Measurements from ENCODE around the gene FOXF2.

Gene FOXF2

DNA sequence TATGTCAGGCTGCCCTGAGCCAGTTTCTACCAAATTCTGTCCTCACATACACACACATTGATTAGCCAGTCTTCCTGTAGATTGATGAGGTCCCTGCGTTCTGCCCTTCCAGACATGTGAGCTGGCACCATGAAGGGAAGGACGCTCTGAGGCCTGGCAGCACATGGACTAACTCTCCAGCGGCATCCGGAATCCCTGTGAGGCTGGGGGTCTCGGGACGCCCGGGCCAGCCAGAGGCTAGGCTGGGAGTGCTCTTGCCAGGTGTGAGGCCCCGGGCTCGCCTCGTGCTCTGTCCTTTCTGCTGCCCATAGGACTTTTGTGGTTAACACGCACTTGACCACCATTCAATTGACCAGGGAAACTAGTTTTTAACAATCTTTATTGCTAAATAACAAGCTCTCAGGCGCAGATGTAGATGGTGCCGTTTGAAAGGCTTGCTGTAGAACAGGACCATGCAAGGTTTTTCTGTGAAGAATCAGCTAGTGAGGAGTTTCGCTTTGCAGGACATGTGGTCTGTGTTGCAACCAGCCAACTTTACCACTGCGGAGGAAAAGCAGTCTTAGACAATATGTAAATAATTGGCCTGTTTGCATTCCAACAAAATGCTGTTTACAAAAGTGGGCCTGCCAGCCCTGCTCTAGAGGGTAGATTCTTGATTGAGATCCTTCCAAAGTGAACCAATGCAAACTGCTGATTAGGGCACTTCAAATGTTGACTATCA is 29.3 kb downstream of the FOXF2 start:
- Histone ChIP-seq H3K9me3 (ENCODE audit: control insufficient read depth, low read length) (peaks cover 15% of the 10 kb centered on the region), H3K27me3 (replicated peaks; ENCODE audit: control insufficient read depth, insufficient read depth, low read length) (peaks cover 11% of the 10 kb centered on the region), H3K4me1 (ENCODE audit: control insufficient read depth, insufficient read depth, low read length) (peaks cover 3% of the 10 kb centered on the region), H3K4me3 (ENCODE audit: low read length) (no peak overlapping the region), H3K36me3 (ENCODE audit: control insufficient read depth, insufficient read depth, low read length, severe bottlenecking) (no peaks in the 10 kb centered on the region), H3K9ac (ENCODE audit: low read length) (no peak overlapping the region)
- DNase-seq (ENCODE audit: low read depth), result peak; percentile 49

DNA sequence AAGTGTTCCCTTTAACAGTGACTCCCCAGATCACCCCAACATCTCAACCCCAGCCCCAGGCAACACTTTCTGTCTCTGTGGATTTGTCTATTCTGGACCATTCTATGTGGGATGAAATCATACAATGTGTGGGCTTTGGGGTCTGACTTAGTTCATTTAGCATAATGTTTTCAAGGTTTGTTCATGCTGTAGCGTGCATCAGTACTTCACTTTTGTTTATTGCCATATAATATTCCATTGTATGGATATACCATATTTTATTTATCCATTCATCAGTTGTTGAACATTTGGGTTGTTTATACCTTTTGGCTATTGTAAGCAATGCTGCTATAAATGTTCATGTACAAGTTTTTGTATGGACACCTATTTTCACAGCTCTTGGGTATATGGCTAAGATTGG is 31.0 kb downstream of the FOXF2 start:
- Histone ChIP-seq H3K9ac (ENCODE audit: low read length) (no peak overlapping the region), H3K27me3 (replicated peaks; ENCODE audit: control insufficient read depth, insufficient read depth, low read length) (peaks cover 7% of the 10 kb centered on the region), H3K9me3 (ENCODE audit: control insufficient read depth, low read length) (peaks cover 15% of the 10 kb centered on the region), H3K4me1 (ENCODE audit: control insufficient read depth, insufficient read depth, low read length) (peaks cover 6% of the 10 kb centered on the region), H3K36me3 (ENCODE audit: control insufficient read depth, insufficient read depth, low read length, severe bottlenecking) (no peaks in the 10 kb centered on the region), H3K4me3 (ENCODE audit: low read length) (no peak overlapping the region)
- no peak for DNase-seq (ENCODE audit: low read depth)

DNA sequence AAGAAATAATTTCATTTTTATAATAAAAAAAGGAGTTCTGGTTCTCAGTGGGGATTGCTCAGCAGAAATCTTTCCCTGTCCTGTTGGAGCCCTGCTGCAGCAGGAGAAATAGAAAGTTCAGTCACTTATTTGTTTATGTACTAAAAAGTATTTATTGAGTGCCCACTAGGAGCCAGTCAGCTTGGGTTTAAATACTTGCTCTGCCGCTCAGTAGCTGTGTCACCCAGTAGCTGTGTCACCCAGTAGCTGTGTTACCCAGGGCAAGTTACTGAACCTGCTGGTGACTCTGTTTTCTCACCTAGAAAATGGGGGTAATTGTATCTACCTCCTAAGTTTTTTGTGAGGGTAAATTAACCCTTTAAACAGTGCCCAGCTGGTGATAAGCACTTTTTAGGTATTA is 32.9 kb downstream of the FOXF2 start:
- H3K4me3 ChIP-seq (ENCODE audit: low read length), result no peak overlapping the region
- no peaks in the 10 kb centered on the region for H3K36me3 ChIP-seq (ENCODE audit: control insufficient read depth, insufficient read depth, low read length, severe bottlenecking)
- peaks cover 6% of the 10 kb centered on the region for H3K4me1 ChIP-seq (ENCODE audit: control insufficient read depth, insufficient read depth, low read length)

DNA sequence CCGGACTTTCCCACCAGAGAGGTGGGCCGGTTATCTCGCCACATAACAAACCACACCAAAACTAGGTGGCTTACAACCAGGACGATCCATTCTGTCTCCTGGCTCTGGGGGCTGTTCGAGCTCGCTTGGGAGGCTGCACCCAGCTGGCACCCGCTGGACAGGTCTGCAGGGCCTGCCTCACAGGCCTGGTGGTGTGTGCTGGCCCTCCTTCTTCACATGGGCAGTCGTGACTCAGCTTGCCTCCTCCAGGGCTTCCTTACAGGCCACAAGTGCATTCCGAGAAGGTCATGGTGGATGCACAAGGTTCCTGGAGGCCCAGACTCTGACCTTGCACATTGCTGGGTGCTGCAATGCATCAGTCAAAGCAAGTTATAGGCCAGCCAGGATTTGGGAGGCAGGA is 34.2 kb downstream of the FOXF2 start:
- H3K9me3 ChIP-seq (ENCODE audit: control insufficient read depth, low read length), result peaks cover 15% of the 10 kb centered on the region
- H3K4me3 ChIP-seq (ENCODE audit: low read length), result no peak overlapping the region
- no peak overlapping the region for H3K9ac ChIP-seq (ENCODE audit: low read length)
- DNase-seq (ENCODE audit: low read depth), result peak; percentile 19
- peaks cover 6% of the 10 kb centered on the region for H3K4me1 ChIP-seq (ENCODE audit: control insufficient read depth, insufficient read depth, low read length)
- H3K27me3 ChIP-seq (replicated peaks; ENCODE audit: control insufficient read depth, insufficient read depth, low read length), result peaks cover 8% of the 10 kb centered on the region
- no peaks in the 10 kb centered on the region for H3K36me3 ChIP-seq (ENCODE audit: control insufficient read depth, insufficient read depth, low read length, severe bottlenecking)

More for the DNA sequence above, 32.9 kb downstream of the FOXF2 start:
- peaks cover 15% of the 10 kb centered on the region for H3K9me3 ChIP-seq (ENCODE audit: control insufficient read depth, low read length)
- DNase-seq (ENCODE audit: low read depth), result no peak
- H3K9ac ChIP-seq (ENCODE audit: low read length), result no peak overlapping the region
- H3K27me3 ChIP-seq (replicated peaks; ENCODE audit: control insufficient read depth, insufficient read depth, low read length), result peaks cover 8% of the 10 kb centered on the region

DNA sequence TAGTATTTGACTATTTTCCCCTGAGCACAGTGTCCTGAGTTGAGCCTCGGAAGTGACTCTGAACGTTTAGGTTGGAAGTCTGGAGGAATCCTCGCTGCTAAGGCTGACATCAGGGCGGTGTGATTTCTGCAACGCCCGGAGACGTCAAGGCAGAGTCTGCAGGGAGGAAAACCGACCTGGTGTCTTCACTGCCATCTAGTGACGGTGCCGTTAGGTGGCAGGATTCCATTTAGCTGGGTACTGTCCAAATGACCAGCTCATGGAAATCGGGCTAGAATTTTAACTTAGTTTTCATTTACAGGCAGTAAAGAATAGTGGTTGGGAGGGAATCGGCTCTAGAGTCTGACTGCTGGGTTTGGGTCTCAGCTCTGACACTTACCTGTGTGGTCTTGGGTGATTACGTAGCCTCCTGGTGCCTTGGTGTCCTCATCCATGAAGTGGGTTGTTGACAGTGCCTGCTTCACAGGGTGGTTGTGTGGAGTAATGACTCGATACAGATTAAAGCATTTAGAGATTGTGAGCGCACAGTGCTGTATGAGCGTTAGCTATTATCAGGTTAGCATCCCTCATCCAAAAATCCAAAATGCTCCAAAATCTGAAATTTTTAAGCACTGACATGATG is 35.0 kb downstream of the FOXF2 start:
- Histone ChIP-seq H3K9me3 (ENCODE audit: control insufficient read depth, low read length) (peaks cover 15% of the 10 kb centered on the region), H3K9ac (ENCODE audit: low read length) (no peak overlapping the region), H3K4me1 (ENCODE audit: control insufficient read depth, insufficient read depth, low read length) (peaks cover 4% of the 10 kb centered on the region), H3K27me3 (replicated peaks; ENCODE audit: control insufficient read depth, insufficient read depth, low read length) (peaks cover 8% of the 10 kb centered on the region), H3K4me3 (ENCODE audit: low read length) (no peak overlapping the region), H3K36me3 (ENCODE audit: control insufficient read depth, insufficient read depth, low read length, severe bottlenecking) (no peaks in the 10 kb centered on the region)
- peak; percentile 87 for DNase-seq (ENCODE audit: low read depth)

DNA sequence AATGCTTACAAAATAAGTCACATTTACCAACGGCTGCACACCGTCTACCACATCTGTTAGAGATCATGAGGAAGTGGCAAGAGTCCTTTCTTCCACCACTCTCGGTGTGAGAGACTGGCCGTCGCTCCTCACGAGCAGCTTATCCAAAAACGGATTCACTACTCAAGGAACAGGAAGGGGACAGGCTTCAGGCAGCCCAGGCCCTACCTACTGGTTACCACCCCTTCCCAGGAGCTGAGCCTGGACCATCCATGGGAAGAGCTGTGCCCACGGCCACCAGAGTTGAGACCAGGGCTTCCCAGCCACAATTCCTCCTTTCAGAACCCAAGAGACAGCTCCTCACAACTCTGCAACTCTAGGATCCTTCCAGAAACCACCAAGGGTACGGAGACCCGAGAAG is 37.0 kb downstream of the FOXF2 start:
- no peaks in the 10 kb centered on the region for H3K36me3 ChIP-seq (ENCODE audit: control insufficient read depth, insufficient read depth, low read length, severe bottlenecking)
- H3K9ac ChIP-seq (ENCODE audit: low read length), result no peak overlapping the region
- peaks cover 8% of the 10 kb centered on the region for H3K27me3 ChIP-seq (replicated peaks; ENCODE audit: control insufficient read depth, insufficient read depth, low read length)
- no peak for DNase-seq (ENCODE audit: low read depth)
- peaks cover 1% of the 10 kb centered on the region for H3K9me3 ChIP-seq (ENCODE audit: control insufficient read depth, low read length)
- peaks cover 4% of the 10 kb centered on the region for H3K4me1 ChIP-seq (ENCODE audit: control insufficient read depth, insufficient read depth, low read length)
- no peak overlapping the region for H3K4me3 ChIP-seq (ENCODE audit: low read length)

DNA sequence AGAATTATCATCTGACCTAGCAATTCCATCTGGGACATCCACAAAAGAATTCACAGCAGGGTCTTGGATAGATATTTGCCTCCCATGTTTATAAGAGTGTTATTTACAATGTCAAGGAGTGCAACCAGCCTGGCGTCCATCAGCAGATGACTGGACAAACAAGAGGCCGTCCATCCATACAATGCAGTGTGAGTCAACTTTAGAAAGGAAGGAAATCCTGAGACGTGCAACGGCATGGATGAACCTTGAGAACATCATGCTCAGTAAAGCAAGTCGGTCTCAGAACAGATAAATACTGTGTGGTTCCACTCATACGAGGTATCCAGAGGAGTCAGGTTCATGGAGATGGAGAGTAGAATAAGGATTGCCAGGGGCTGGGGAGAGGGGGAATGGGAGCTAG is 46.4 kb downstream of the FOXF2 start:
- H3K9ac ChIP-seq (ENCODE audit: low read length), result no peak overlapping the region
- H3K36me3 ChIP-seq (ENCODE audit: control insufficient read depth, insufficient read depth, low read length, severe bottlenecking), result no peaks in the 10 kb centered on the region
- DNase-seq (ENCODE audit: low read depth), result no peak
- peaks cover 11% of the 10 kb centered on the region for H3K27me3 ChIP-seq (replicated peaks; ENCODE audit: control insufficient read depth, insufficient read depth, low read length)
- H3K4me3 ChIP-seq (ENCODE audit: low read length), result no peak overlapping the region
- H3K9me3 ChIP-seq (ENCODE audit: control insufficient read depth, low read length), result no peaks in the 10 kb centered on the region
- peaks cover 4% of the 10 kb centered on the region for H3K4me1 ChIP-seq (ENCODE audit: control insufficient read depth, insufficient read depth, low read length)

DNA sequence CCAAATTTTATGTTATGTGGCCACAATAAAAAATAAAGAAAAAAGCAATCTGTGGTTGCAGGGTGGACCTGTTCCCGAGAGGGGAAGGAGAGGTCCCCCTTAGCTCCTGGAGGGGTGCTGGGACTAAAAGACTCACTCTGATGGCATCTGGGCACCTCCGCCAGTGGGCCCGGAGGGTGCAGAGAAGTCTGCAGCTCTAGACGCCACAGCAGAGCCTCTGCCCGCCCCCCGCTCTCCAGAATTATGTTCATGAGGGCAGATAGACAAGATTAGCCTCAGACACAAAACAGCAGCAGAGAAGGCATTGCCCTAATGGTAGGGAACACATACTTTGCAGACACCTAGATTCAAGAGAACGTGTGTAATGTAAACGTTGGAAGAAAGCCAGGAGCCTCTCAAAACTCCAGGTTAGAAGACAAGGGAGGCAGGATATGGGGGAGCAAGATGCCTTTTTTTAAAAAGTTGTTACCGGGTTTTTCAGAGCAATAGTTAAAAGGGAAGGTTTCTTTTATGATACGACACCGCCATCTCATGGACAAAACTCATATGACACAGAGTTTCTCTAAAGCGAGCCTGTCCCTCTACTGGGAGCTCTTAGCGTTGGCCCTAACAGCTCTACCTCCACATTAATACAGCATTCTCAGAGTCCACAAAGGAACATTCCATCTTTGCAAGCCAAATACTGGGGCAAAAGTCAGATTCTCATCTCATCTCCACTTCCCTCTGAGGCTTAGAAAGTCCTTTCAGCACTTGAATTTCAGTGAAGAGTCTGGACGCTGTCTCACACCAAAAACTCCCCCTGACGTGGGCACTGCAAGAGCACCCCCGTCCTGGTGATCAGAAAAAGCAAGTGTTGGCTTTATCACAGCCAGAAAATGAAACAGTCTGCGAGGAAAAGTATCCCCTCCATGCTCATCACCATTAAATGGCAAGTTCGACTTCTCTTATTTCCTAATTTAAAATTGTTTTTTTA is 47.2 kb downstream of the FOXF2 start:
- Histone ChIP-seq H3K36me3 (ENCODE audit: control insufficient read depth, insufficient read depth, low read length, severe bottlenecking) (no peaks in the 10 kb centered on the region), H3K4me1 (ENCODE audit: control insufficient read depth, insufficient read depth, low read length) (peaks cover 4% of the 10 kb centered on the region), H3K4me3 (ENCODE audit: low read length) (no peak overlapping the region), H3K9me3 (ENCODE audit: control insufficient read depth, low read length) (no peaks in the 10 kb centered on the region), H3K9ac (ENCODE audit: low read length) (no peak overlapping the region), H3K27me3 (replicated peaks; ENCODE audit: control insufficient read depth, insufficient read depth, low read length) (peaks cover 11% of the 10 kb centered on the region)
- peak; percentile 93 for DNase-seq (ENCODE audit: low read depth)

DNA sequence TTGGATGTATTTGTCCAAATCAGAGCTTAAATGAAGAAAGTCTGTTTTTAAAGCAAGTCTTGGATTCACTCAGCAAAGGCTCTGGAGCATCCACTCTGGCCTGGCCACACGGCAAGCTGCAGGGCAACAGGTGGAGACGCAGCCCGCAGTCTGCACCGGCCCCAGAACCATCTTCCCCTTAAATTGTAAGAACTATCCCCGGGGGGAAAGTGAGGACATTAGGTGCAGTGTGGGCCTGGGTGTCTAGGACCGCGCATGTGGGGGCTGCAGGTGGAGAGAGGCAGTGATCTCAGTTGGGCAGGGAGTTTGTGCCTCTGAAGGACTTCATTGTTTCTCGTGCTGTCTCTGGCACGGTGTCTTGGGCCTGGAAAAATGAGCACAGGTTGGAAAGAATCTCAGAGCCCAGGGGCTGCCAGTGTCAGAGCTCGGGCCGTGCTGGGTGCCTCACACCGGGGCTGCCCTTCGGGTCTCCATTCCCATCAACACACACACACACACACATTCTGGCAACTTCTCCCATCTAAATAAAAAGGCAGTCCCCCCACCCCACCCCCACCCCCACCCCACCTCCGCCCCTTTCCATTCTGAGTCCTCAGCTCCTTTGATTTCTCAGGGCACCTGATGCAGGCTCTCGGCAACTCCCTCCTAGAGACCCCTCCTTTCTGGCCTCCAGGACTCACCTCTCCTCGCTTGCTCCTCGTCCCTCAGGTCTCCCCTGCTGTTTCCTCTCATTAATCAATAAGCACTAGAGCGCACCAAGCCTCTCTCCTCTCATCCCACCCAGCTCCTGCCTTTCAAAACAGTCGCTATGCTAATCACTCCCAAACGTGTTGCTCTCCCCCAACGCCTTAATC is 48.4 kb downstream of the FOXF2 start:
- Histone ChIP-seq H3K27me3 (replicated peaks; ENCODE audit: control insufficient read depth, insufficient read depth, low read length) (peaks cover 11% of the 10 kb centered on the region), H3K9me3 (ENCODE audit: control insufficient read depth, low read length) (no peaks in the 10 kb centered on the region), H3K9ac (ENCODE audit: low read length) (peak overlapping the region; percentile 39), H3K4me3 (ENCODE audit: low read length) (no peak overlapping the region), H3K4me1 (ENCODE audit: control insufficient read depth, insufficient read depth, low read length) (peaks cover 4% of the 10 kb centered on the region), H3K36me3 (ENCODE audit: control insufficient read depth, insufficient read depth, low read length, severe bottlenecking) (no peaks in the 10 kb centered on the region)
- DNase-seq (ENCODE audit: low read depth), result no peak

DNA sequence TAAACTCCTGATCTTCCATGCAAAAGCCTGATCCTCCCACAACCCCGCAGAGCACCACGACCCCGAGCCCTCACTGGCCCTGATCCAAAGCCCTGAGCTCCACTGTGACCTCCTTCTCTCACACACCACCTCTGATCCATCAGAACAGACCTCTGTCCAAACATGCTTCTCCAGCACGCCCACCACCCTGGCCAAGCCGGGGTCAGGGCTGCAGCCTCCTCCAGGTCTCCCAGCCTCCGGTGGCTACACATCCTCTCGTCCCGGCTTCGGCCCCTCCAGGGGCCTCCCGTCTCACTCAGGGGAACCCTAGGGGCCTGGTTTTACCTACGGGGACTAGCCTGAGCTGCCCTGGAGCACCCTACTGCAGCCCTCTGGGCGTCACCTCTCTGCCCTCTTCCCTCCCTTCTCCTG is 49.1 kb downstream of the FOXF2 start:
- Histone ChIP-seq H3K4me1 (ENCODE audit: control insufficient read depth, insufficient read depth, low read length) (peaks cover 4% of the 10 kb centered on the region), H3K9me3 (ENCODE audit: control insufficient read depth, low read length) (no peaks in the 10 kb centered on the region), H3K9ac (ENCODE audit: low read length) (no peak overlapping the region), H3K4me3 (ENCODE audit: low read length) (no peak overlapping the region), H3K36me3 (ENCODE audit: control insufficient read depth, insufficient read depth, low read length, severe bottlenecking) (no peaks in the 10 kb centered on the region), H3K27me3 (replicated peaks; ENCODE audit: control insufficient read depth, insufficient read depth, low read length) (peaks cover 11% of the 10 kb centered on the region)
- DNase-seq (ENCODE audit: low read depth), result no peak
